Fibroblast of the aortic adventitia (primary cell): ENCODE data around the gene GRK1. TPM values are rescaled to one million over a fixed set of nuclear protein-coding genes. Genes with fewer than 3 reads are reported as not detected.
"Not testable (repeated sequence)": the region's sequence is repeated elsewhere in the genome, so short reads cannot be mapped to it uniquely, and the experiment has no call there.

ENCODE experiments used
- DNase-seq: peaks from one replicate; pipeline ENCODE4 v3.0.0-alpha.2; 2010; ENCODE audit warnings: low read depth
- H3K4me3 ChIP-seq: 2 replicates; pipeline ENCODE4 v1.5.1; 2011; ENCODE audit warnings: low read depth, mild to moderate bottlenecking, control low read depth, low read length, moderate library complexity
- total RNA-seq: library from RNA; depleted of rRNA; stranded (reverse); fragments of >200 nt; gene quantifications from 2 replicates; pipeline ENCODE4 v1.2.3, GENCODE V29; 2012; ENCODE audit warnings: low replicate concordance
- TF ChIP-seq, protein P1 (sequence below): IDR thresholded peaks from 2 replicates; pipeline ENCODE4 v1.5.1; 2011; ENCODE audit warnings: mild to moderate bottlenecking, low read length, control low read depth, inconsistent platforms; ENCODE audit not compliant: insufficient read depth

GRK1 gene
- not detected in 2 replicates for total RNA-seq

GRCh38 chr13:113666951-113667701 is at the start of gene GRK1:
Gene GRK1 (plus strand): TSS chr13:113667219. CDS start chr13:113667387, 168 bp downstream.
- DNase-seq: no peak
- no peak within 1 kb of the TSS for H3K4me3 ChIP-seq
- TF ChIP-seq, protein P1, sequence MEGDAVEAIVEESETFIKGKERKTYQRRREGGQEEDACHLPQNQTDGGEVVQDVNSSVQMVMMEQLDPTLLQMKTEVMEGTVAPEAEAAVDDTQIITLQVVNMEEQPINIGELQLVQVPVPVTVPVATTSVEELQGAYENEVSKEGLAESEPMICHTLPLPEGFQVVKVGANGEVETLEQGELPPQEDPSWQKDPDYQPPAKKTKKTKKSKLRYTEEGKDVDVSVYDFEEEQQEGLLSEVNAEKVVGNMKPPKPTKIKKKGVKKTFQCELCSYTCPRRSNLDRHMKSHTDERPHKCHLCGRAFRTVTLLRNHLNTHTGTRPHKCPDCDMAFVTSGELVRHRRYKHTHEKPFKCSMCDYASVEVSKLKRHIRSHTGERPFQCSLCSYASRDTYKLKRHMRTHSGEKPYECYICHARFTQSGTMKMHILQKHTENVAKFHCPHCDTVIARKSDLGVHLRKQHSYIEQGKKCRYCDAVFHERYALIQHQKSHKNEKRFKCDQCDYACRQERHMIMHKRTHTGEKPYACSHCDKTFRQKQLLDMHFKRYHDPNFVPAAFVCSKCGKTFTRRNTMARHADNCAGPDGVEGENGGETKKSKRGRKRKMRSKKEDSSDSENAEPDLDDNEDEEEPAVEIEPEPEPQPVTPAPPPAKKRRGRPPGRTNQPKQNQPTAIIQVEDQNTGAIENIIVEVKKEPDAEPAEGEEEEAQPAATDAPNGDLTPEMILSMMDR: no peak

DNA sequence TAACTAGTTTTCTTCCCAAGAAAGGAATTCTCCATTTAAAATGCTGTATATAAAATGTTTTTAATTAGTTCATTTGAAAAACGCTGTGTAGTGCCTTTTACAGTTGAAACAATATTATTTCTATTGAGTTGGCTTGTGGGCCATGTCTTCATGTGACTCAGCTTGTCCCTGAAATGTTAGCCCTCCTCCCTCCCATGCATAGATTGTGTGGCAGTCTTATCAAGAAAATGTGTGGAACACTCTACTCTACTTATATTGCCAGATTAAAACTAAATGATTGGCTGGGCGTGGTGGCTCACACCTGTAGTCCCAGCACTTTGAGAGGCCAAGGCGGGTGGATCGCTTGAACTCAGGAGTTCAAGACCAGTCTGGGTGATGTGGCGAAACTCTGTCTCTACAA is 49.1 kb upstream of the GRK1 start:
- DNase-seq: no peak
- TF ChIP-seq, protein P1: no peak
- H3K4me3 ChIP-seq: no peak overlapping the region

DNA sequence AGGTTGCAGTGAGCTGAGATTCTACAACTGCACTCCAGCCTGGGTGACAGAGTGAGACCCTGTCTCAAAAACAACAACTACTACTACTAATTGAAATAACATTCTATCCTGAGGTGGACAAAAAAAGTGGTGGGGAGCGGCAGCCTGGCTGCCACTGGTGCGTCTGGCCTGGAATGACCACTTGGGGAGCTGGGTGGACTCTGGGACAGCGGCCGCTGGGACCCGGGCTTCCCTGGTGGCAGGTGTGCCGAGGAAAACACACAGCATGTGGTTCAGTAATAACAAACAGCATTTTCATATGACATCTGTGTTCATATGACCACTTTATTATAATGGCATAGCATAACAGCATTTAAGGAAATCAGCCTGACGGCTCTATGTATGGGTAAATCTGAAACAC is 48.6 kb upstream of the GRK1 start:
- H3K4me3 ChIP-seq: no peak overlapping the region
- TF ChIP-seq, protein P1: no peak
- no peak for DNase-seq

DNA sequence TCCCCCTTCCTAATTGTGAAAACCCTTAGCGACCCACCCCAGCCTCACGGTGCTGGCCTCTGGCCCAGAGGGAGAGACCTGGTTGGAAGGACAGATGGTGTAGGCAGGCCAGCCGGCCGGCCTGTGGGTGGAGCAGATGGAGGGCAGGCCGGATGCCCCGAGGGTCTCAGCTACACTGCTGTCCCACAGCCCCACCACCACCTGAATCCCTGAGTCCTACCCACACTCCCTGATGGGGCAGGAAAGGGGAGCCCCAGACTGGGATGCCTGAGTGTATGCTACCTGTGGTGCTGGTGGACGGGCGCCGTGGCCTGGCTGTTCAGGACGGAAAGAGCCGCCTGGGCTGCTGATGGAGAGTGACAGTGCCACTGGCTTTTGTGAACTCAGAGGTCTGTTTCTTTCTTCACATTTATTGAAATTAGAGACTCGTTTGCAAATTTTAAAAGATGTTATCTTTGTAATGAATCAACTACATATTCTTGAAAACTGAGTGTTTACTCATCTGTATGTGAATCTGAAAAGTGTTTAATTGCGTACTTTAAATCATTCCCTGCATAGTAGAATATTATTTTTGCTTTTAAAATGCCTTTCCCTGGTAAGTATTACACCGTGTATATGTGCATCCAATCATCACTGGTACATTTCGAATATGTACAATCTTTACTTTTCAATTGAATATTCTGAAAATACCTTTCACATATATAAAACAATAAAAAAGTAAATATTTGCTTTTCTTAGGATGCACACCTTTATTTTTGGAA is 46.8 kb upstream of the GRK1 start:
- H3K4me3 ChIP-seq: no peak overlapping the region
- TF ChIP-seq, protein P1: no peak
- no peak for DNase-seq

GRCh38 chr13:113621046-113621445 is 46.0 kb upstream of the GRK1 start:
- no peak overlapping the region for H3K4me3 ChIP-seq
- no peak for DNase-seq
- TF ChIP-seq, protein P1: no peak

- TF ChIP-seq, protein P1: peak; percentile 42
- peak; percentile 6 for DNase-seq
- not testable (repeated sequence) for H3K4me3 ChIP-seq
Observed at GRCh38 chr13:113621498-113621897, 45.5 kb upstream of the GRK1 start.

DNA sequence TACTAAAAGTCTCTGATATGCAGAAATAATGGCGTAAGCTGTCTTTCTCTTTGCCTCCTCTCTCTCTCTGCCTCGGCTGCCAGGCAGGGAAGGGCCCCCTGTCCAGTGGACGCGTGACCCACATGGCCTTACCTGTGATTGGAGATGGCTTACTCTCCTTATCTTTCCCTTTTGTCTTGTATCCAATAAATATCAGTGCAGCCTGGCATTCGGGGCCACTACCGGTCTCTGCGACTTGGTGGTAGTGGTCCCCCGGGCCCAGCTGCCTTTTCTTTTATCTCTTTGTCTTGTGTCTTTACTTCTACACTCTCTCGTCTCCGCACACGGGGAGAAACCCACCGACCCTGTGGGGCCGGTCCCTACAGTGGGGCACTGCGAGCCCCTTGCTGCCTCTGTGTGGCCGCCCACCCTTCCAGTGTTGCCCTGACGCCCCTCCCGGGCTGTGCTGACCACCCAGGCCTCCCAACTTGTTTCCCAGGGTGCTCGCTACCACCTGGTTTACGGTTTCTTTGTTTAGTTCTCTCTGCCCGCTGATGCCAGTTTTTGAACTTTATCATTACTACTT is 45.0 kb upstream of the GRK1 start:
- DNase-seq, H3K4me3 ChIP-seq: not testable (repeated sequence)
